Neural crest cell (in vitro differentiated cells): Measurements from ENCODE around the gene FAM13A. TPM values are rescaled to one million over a fixed set of nuclear protein-coding genes. Genes with fewer than 3 reads are reported as not detected.

ENCODE experiments used
- DNase-seq: peaks from one replicate; pipeline ENCODE4 v3.0.0; 2021; ENCODE audit warnings: low read depth, mixed read lengths, low spot score
- H3K27ac Mint-ChIP-seq: one replicate; pipeline ENCODE4 v1.8.0; 2021; ENCODE audit warnings: mild to moderate bottlenecking, mixed read lengths; ENCODE audit not compliant: unreplicated experiment
- H3K27me3 Mint-ChIP-seq: 2 replicates; pipeline ENCODE4 v1.8.0; 2021; ENCODE audit warnings: low read depth, mild to moderate bottlenecking, mixed read lengths
- H3K36me3 Mint-ChIP-seq: 2 replicates; pipeline ENCODE4 v1.8.0; 2021; ENCODE audit warnings: low read depth, mild to moderate bottlenecking, mixed read lengths
- H3K4me1 Mint-ChIP-seq: 2 replicates; pipeline ENCODE4 v1.8.0; 2021; ENCODE audit warnings: mixed read lengths
- H3K4me3 Mint-ChIP-seq: one replicate; pipeline ENCODE4 v1.8.0; 2021; ENCODE audit warnings: mild to moderate bottlenecking, mixed read lengths
- H3K9me3 Mint-ChIP-seq: 2 replicates; pipeline ENCODE4 v1.8.0; 2021; ENCODE audit warnings: mixed read lengths
- total RNA-seq: library from RNA; stranded (reverse); gene quantifications from 2 replicates; pipeline ENCODE4 v1.2.1, GENCODE V29; 2021
- TF ChIP-seq, protein P1 (sequence below): fragments of 200-600 bp; sonication (generic); conservative IDR thresholded peaks from 2 replicates; pipeline ENCODE4 v1.5.0; 2021; ENCODE audit warnings: antibody characterized with exemption, mild to moderate bottlenecking

FAM13A gene
- total RNA-seq, 1 donor from 2014 or later = 18.1 TPM

DNA sequence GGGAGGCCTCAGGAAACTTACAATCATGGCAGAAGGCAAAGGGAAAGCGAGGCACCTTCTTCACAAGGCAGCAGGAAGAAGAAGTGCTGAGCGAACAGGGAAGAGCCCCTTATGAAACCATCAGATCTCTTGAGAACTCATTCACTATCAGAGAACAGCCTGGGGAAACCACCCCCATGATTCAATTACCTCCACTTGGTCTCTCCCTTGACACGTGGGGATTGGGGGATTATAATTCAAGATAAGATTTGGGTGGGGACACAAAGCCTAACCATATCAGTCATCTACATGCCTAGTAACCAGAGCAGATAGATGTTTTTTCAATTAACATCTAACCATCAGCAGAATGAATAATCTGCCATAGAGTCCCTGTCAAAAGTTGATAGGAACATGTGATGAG is 30.4 kb downstream of the FAM13A start:
- no peaks in the 10 kb centered on the region for H3K36me3 Mint-ChIP-seq
- H3K27ac Mint-ChIP-seq = no peak overlapping the region

DNA sequence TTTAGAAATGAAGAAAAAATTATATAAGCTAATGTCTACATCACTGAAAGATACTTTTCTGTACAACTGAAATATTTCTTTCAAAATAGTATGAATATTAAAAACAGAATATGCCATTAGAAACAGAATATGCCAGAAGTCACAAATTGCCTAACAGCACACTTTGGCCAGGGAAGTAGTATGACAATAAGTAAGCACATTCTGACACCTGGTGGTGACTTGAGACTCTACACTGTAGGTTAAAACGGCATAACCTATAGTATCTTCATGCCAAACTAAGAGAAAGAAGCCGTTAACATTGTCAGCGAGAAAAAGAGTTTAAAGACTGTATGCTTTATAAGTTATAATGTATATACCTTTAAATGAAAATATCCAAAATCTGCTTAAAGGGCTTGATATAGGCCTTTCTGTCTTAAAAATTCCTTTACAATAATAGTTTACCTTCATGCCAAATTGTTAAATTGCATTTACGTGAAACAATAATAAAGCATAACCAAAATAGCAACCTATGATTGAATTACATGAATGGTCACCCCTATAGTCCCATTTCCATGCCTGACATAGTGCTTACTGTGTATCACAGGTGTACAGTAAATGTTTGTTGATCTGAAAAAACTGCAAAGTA is 32.8 kb downstream of the FAM13A start:
- Mint-ChIP-seq H3K9me3 (no peaks in the 10 kb centered on the region), H3K4me3 (no peak overlapping the region), H3K27me3 (no peaks in the 10 kb centered on the region), H3K27ac (no peak overlapping the region), H3K4me1 (no peaks in the 10 kb centered on the region), H3K36me3 (peaks cover 5% of the 10 kb centered on the region)
- TF ChIP-seq, protein P1, sequence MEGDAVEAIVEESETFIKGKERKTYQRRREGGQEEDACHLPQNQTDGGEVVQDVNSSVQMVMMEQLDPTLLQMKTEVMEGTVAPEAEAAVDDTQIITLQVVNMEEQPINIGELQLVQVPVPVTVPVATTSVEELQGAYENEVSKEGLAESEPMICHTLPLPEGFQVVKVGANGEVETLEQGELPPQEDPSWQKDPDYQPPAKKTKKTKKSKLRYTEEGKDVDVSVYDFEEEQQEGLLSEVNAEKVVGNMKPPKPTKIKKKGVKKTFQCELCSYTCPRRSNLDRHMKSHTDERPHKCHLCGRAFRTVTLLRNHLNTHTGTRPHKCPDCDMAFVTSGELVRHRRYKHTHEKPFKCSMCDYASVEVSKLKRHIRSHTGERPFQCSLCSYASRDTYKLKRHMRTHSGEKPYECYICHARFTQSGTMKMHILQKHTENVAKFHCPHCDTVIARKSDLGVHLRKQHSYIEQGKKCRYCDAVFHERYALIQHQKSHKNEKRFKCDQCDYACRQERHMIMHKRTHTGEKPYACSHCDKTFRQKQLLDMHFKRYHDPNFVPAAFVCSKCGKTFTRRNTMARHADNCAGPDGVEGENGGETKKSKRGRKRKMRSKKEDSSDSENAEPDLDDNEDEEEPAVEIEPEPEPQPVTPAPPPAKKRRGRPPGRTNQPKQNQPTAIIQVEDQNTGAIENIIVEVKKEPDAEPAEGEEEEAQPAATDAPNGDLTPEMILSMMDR = peak; percentile 90
- DNase-seq = peak; percentile 22

More for the DNA sequence above, 30.4 kb downstream of the FAM13A start:
- no peaks in the 10 kb centered on the region for H3K9me3 Mint-ChIP-seq
- no peak for DNase-seq
- H3K4me3 Mint-ChIP-seq = no peak overlapping the region
- H3K27me3 Mint-ChIP-seq = no peaks in the 10 kb centered on the region
- TF ChIP-seq, protein P1 = no peak
- H3K4me1 Mint-ChIP-seq = no peaks in the 10 kb centered on the region

DNA sequence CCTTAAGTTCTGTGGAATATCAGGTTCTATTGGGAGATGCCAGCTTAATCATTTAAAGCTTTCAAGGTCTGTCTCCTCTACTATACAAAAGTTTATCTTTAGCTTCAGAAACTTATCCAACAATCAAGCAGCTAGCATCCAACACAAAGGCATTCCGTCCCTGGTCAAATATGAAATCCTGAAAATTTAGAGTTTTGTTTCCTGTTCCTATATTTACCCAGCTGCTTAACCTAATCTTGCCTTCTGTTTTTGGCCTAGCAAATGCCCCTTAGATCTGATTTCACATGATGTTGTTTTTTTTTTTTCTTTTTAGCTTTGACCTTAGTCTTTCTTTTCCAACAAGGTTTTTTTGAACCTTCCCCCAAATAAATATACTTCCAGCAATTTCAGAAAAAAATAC is 33.8 kb downstream of the FAM13A start:
- Mint-ChIP-seq H3K27ac (no peak overlapping the region), H3K4me1 (no peaks in the 10 kb centered on the region), H3K4me3 (no peak overlapping the region), H3K9me3 (no peaks in the 10 kb centered on the region), H3K27me3 (no peaks in the 10 kb centered on the region), H3K36me3 (peaks cover 15% of the 10 kb centered on the region)
- DNase-seq = no peak
- TF ChIP-seq, protein P1 = no peak

DNA sequence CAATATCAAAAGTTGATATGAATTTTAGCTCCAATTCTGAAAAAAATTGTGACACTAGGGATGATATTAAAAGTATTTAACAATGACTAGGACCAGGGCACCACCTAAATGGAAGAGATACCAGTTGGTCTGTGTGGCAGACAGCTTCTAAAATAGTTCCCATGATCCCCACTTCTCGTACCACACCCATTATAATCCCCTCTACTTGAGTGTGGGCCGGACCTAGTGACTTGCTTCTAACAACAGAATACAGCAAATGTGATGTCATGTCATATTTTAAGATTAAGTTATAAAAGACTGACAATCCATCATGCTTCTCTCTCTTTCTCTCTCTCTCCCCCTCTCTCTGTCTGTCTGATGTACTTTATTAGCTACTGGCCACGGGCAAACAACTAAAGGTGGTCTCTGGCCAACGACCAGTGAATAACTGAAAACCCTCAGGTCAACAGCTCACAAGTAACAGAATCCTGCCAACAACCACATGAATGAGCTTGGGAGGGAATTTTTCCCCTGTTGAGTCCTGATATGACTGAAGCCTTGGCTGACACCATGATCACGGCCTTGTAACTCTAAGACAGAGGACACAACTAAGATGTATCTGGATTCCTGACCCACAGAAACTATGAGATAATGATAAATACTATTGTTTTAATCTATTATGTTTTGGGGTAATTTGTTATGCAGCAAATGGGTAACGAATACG is 34.4 kb downstream of the FAM13A start:
- Mint-ChIP-seq H3K4me1 (no peaks in the 10 kb centered on the region), H3K36me3 (peaks cover 18% of the 10 kb centered on the region), H3K27me3 (no peaks in the 10 kb centered on the region), H3K27ac (no peak overlapping the region), H3K4me3 (no peak overlapping the region), H3K9me3 (no peaks in the 10 kb centered on the region)
- TF ChIP-seq, protein P1 = no peak
- no peak for DNase-seq

DNA sequence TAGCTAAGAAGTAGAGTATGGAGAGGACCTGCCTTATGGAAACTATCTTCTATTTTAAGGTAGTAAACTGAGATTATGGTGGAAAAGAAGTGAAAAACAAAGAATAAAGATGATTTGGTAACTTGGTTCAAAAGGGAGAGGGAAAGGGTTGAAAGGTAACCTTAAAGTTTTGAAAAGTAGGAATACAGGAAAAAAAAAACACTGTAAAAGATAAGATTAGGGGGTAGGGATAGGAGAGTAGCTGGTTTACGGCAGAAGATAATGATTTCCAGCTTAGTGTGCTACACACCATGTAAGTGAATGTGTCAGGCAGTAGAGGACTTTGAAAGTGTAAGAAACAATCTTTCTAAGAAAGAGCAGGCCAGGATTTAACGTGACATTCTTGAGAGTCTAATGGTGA is 35.3 kb downstream of the FAM13A start:
- no peak for DNase-seq
- peaks cover 21% of the 10 kb centered on the region for H3K36me3 Mint-ChIP-seq
- no peaks in the 10 kb centered on the region for H3K27me3 Mint-ChIP-seq
- TF ChIP-seq, protein P1 = no peak
- no peaks in the 10 kb centered on the region for H3K4me1 Mint-ChIP-seq
- H3K27ac Mint-ChIP-seq = no peak overlapping the region
- H3K9me3 Mint-ChIP-seq = no peaks in the 10 kb centered on the region
- H3K4me3 Mint-ChIP-seq = no peak overlapping the region
